GM21381 (cell line): ENCODE measurements around the gene VWA5B1.
"Not testable (repeated sequence)": the region's sequence is repeated elsewhere in the genome, so short reads cannot be mapped to it uniquely, and the experiment has no call there.

Experiments used
- ATAC-seq: cut with Tn5 transposase; IDR thresholded peaks from one replicate; pipeline ENCODE4 v1.9.1; 2021; ENCODE audit warnings: mild to moderate bottlenecking, moderate library complexity; ENCODE audit not compliant: unreplicated experiment

VWA5B1 gene, protein sequence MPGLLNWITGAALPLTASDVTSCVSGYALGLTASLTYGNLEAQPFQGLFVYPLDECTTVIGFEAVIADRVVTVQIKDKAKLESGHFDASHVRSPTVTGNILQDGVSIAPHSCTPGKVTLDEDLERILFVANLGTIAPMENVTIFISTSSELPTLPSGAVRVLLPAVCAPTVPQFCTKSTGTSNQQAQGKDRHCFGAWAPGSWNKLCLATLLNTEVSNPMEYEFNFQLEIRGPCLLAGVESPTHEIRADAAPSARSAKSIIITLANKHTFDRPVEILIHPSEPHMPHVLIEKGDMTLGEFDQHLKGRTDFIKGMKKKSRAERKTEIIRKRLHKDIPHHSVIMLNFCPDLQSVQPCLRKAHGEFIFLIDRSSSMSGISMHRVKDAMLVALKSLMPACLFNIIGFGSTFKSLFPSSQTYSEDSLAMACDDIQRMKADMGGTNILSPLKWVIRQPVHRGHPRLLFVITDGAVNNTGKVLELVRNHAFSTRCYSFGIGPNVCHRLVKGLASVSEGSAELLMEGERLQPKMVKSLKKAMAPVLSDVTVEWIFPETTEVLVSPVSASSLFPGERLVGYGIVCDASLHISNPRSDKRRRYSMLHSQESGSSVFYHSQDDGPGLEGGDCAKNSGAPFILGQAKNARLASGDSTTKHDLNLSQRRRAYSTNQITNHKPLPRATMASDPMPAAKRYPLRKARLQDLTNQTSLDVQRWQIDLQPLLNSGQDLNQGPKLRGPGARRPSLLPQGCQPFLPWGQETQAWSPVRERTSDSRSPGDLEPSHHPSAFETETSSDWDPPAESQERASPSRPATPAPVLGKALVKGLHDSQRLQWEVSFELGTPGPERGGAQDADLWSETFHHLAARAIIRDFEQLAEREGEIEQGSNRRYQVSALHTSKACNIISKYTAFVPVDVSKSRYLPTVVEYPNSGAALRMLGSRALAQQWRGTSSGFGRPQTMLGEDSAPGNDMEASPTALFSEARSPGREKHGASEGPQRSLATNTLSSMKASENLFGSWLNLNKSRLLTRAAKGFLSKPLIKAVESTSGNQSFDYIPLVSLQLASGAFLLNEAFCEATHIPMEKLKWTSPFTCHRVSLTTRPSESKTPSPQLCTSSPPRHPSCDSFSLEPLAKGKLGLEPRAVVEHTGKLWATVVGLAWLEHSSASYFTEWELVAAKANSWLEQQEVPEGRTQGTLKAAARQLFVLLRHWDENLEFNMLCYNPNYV

DNA sequence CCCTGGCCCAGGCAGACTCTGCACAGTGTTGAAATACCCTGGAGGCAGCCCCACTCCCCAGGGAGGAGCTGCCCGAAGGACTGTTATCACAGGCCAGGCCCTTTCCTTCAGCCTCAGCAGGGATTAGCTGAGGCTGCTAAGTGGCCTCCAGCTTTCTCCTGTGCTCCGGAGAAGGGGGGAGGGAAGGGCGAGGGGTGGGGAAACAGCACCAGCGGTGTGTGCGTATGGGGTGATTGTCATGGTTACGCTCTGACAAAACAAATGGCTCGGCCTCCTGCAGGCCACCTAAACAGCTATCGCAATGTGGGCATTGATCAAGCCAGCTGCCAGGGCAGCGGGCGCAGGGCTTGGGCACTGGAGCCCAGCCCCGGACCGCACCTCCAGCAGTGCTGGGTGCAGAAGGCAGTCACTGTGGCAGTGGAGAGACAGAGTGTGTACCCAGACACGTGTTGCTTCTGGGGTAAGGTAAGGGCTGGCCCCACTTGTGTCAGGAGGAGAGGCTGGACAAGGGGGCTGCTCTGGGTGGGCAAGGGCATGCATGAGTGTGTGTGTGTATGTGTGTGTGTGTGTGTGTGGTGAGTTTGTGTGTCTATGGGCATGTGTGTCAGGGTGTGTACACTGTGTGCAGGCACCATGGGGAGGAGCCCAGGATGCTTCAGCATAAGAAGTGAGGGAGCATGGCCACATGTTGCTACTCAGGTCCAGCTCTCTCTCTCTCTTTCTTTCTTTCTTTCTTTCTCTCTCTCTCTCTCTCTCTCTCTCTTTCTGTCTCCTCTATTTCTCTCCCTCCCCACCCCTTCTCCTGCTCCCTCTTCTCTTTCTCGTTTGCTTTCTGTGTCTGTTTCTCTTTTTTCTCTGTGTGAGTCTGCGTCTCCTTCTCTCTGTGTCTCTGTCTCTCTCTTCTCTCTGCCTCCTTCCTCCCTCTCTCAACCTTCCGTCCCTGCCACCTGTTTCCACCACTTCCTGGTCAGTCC lies at the start of gene VWA5B1:
Gene VWA5B1, plus strand, starts transcription at position 252 of the 974 bp plus-strand sequence. CDS start 19,727 bp downstream, outside the sequence.
- no peak for ATAC-seq

DNA sequence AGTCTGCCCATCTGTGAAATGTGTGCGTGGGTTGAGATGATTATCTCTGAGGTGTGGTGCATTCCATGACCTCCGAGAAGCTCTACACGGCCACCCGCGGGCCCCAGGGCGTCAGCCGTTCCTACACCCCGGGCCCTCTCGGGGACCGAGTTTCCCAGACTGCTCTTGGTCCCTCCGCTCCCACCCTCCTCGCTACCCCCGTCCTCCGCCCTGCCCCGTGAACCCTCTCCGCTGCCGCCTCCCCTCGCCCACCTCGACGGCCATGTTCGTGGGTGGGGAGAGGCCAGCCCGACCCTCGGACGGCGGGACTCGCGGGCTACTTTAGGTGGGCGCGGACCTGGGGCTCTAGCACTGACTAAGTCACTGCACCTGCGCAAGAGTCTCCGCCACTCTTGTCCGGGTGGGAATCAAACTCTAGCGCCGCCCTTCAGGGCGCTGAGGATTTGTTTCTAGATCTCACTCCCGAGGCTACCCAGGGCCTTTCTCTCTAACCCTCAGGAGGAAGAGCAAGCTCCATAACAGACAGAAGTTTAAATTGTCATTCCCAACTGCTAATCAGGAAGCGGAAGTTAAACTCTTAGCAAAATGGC lies 47.7 kb upstream of the VWA5B1 start:
- no peak for ATAC-seq

GRCh38 chr1:20248971-20249612 lies 41.6 kb upstream of the VWA5B1 start:
- ATAC-seq, result no peak

GRCh38 chr1:20250340-20250989 lies 40.2 kb upstream of the VWA5B1 start:
- ATAC-seq, result no peak

- no peak for ATAC-seq
Measured at GRCh38 chr1:20252587-20252986, 38.1 kb upstream of the VWA5B1 start.

GRCh38 chr1:20255666-20256065 lies 35.0 kb upstream of the VWA5B1 start:
- ATAC-seq, result no peak

- ATAC-seq, result no peak
Measured at GRCh38 chr1:20259646-20260045, 31.0 kb upstream of the VWA5B1 start.

DNA sequence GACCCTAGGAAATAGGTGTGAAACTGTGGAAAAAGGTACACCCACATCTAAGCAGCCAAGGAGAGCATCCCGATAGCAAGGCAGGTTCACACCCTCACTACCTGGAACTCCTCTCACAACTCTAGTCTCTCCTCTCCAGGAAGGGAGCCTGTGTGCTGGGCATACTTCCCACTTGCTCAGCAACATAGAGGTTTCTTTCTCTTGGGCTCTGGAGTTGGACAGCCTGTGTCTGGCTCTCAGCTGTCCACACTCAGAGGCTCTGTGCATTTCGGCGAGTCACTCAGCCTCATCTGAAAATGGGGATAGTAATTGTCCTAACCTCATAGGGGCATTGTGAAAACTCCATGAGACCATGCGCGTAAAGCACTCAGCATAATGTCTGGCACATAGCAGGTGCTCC lies 29.6 kb upstream of the VWA5B1 start:
- no peak for ATAC-seq

- ATAC-seq, result no peak
Measured at GRCh38 chr1:20262810-20263534, 27.7 kb upstream of the VWA5B1 start.

GRCh38 chr1:20265250-20265649 lies 25.4 kb upstream of the VWA5B1 start:
- ATAC-seq, result no peak

DNA sequence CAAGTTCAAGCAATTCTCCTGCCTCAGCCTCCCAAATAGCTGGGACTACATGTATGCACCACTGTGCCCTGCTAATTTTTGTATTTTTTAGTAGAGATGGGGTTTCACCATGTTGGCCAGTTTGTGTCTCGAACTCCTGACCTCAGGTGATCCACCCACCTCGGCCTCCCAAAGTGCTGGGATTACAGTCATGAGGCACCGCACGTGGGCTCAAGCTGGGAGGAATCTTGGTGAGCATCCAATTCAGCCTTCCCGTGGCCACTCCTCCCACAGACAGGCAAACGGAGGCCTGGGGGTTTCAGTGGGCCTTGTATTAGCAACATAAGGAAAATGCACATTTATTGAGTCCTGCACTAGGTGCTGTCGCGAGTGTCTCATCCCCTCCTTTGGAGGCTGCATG lies 24.5 kb upstream of the VWA5B1 start:
- ATAC-seq, result no peak

DNA sequence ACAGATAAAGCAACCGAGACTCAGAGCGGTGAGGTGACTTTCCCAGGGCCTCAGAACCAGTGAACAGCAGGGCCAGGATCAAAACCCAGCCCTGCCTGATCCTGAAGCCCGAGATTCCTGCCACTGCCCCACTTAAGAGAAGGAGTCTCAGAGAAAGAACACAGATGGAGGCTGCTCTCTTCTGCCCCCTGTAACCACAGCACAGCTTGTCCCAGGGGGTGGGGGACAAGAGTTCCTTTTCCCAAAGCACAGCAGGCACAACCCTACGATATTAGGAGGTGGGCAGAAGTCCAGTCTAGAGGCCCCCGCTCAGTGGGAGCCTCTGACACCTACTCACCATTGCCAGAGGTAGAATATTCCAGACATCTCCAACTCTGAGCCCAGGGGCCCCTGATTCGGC lies 24.0 kb upstream of the VWA5B1 start:
- no peak for ATAC-seq

DNA sequence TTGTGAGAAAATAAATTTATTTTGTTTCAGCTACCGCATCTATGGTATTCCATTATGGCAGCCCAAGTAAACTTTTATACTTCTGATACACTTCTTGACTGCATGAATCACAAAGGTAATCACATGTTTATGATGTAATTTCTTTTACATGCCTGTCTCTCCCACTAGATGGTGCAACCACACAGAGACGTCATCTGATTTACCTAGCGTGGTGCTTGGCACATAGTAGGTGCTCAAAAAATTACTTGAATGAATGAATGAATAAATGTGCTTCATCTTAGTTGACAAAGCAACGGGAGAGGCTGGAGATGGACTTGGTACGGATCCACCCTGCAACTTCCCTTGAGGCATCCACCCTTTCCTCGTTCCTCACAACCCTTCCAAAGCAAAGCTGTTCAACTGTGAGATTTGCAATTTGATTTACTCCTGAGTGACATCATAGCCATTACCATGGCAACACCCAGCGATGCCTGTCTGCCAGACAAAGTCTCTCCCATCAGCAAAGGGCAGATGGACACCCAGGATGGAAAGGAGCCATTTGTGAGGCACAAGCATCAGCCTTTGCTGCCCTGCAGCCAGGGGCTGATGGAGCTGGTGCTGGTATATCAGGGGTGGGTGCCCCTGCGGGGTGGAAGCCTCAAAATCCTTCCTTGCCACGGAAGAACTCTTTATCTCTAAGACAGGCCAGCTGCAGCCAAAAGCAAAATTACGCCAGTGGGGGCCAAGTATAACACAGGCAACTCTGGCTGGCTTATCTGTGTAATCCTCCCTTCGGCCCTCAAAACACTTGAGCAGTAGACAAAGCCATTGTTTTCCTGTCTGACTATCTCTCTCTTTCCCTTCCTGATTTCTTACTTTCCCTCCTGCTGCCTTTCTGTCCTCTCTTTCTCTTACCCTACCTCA lies 18.9 kb upstream of the VWA5B1 start:
- ATAC-seq, result no peak

DNA sequence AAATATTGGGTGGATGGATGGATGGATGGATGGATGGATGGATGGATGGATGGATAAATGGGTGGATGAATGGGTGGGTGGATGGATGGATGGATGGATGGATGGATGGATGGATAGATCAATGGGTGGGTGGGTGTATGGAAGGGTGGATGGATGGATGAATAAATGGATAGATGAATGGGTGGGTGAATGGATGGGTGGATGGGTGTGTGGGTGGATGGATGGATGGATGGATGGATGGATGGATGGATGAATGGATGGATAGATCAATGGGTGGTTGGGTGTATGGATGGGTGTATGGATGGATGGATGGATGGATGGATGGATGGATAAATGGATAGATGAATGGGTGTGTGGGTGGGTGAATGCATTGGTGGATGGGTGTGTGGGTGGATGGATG lies 17.0 kb upstream of the VWA5B1 start:
- not testable (repeated sequence) for ATAC-seq

DNA sequence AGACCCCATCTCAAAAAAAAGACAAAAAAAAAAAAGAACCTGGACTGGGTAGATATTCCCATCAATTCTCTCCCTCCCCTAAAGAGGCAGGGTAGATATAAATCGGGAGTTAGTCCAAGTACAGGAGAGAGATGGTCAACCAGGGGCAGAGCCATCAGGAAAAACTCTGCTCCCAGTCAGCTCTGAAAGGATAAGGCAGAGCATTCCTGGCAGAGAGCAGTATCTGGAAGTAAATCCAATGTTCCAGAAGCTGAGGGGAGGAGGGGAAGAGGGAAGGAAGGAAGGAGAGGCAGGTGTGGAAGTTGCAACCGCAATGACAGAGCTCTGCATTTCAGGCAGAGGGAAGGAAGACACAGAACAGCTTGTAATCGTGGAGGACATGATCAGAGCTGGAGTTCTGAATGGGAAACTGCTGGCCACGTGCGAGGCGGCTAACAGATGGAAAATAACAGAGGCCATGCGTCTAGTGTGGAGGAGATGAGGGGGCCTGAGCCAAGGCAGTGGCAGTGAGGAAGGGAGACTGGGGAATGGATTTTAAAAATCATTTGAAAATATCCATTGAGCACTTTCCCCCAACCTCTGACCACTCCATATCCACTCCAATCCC lies 15.3 kb upstream of the VWA5B1 start:
- no peak for ATAC-seq

GRCh38 chr1:20276485-20277159 lies 14.1 kb upstream of the VWA5B1 start:
- no peak for ATAC-seq
